ENCODE measurements around the gene IKZF2.

IKZF2 gene

GRCh38 chr2:213104092-213104902 lies 47.1 kb downstream of the IKZF2 start:
- in situ Hi-C loops (cut with MboI; ENCODE audit: low sequenced_read_pairs) = no loop called here

GRCh38 chr2:213101692-213102460 lies 49.5 kb downstream of the IKZF2 start:
- in situ Hi-C loops (cut with MboI; ENCODE audit: low sequenced_read_pairs) = no loop called here

- in situ Hi-C loops (cut with MboI; ENCODE audit: low sequenced_read_pairs) = no loop called here
Observed at GRCh38 chr2:213101109-213101508, 50.3 kb downstream of the IKZF2 start.

GRCh38 chr2:213098612-213099011 lies 52.8 kb downstream of the IKZF2 start:
- in situ Hi-C loops (cut with MboI; ENCODE audit: low sequenced_read_pairs) = no loop called here

GRCh38 chr2:213091765-213092164 lies 59.6 kb downstream of the IKZF2 start:
- in situ Hi-C loops (cut with MboI; ENCODE audit: low sequenced_read_pairs) = no loop called here

- in situ Hi-C loops (cut with MboI; ENCODE audit: low sequenced_read_pairs) = no loop called here
Observed at GRCh38 chr2:213090772-213091171, 60.6 kb downstream of the IKZF2 start.

- in situ Hi-C loops (cut with MboI; ENCODE audit: low sequenced_read_pairs) = no loop called here
Observed at GRCh38 chr2:213089438-213089837, 62.0 kb downstream of the IKZF2 start.

GRCh38 chr2:213087040-213087439 lies 64.4 kb downstream of the IKZF2 start:
- in situ Hi-C loops (cut with MboI; ENCODE audit: low sequenced_read_pairs) = no loop called here

GRCh38 chr2:213086571-213086970 lies 64.8 kb downstream of the IKZF2 start:
- in situ Hi-C loops (cut with MboI; ENCODE audit: low sequenced_read_pairs) = no loop called here

- in situ Hi-C loops (cut with MboI; ENCODE audit: low sequenced_read_pairs) = no loop called here
Observed at GRCh38 chr2:213086050-213086449, 65.4 kb downstream of the IKZF2 start.

- in situ Hi-C loops (cut with MboI; ENCODE audit: low sequenced_read_pairs) = no loop called here
Observed at GRCh38 chr2:213085538-213085937, 65.9 kb downstream of the IKZF2 start.

GRCh38 chr2:213084261-213084660 lies 67.2 kb downstream of the IKZF2 start:
- in situ Hi-C loops (cut with MboI; ENCODE audit: low sequenced_read_pairs) = no loop called here

GRCh38 chr2:213080969-213081617 lies 70.3 kb downstream of the IKZF2 start:
- in situ Hi-C loops (cut with MboI; ENCODE audit: low sequenced_read_pairs) = no loop called here

- in situ Hi-C loops (cut with MboI; ENCODE audit: low sequenced_read_pairs) = no loop called here
Observed at GRCh38 chr2:213079756-213080155, 71.7 kb downstream of the IKZF2 start.

GRCh38 chr2:213078686-213079085 lies 72.7 kb downstream of the IKZF2 start:
- in situ Hi-C loops (cut with MboI; ENCODE audit: low sequenced_read_pairs) = no loop called here

GRCh38 chr2:213069531-213069930 lies 81.9 kb downstream of the IKZF2 start:
- in situ Hi-C loops (cut with MboI; ENCODE audit: low sequenced_read_pairs) = no loop called here

GRCh38 chr2:213068676-213069359 lies 82.6 kb downstream of the IKZF2 start:
- in situ Hi-C loops (cut with MboI; ENCODE audit: low sequenced_read_pairs) = no loop called here

GRCh38 chr2:213067888-213068287 lies 83.5 kb downstream of the IKZF2 start:
- in situ Hi-C loops (cut with MboI; ENCODE audit: low sequenced_read_pairs) = no loop called here

- in situ Hi-C loops (cut with MboI; ENCODE audit: low sequenced_read_pairs) = no loop called here
Observed at GRCh38 chr2:213066443-213066743, 85.0 kb downstream of the IKZF2 start.

- in situ Hi-C loops (cut with MboI; ENCODE audit: low sequenced_read_pairs) = no loop called here
Observed at GRCh38 chr2:213065583-213066442, 85.6 kb downstream of the IKZF2 start.

All from HL-60/S4 treated with retinoic acid at 250 ng/mL for 4 days and 3 days (cell line).